OCI-LY7 (cell line): ENCODE data around the gene HAT1. TPM values are rescaled to one million over a fixed set of nuclear protein-coding genes. Genes with fewer than 3 reads are reported as not detected.

Experiments
- BruUV-seq: library from RNA; stranded (reverse); fragments of 400-500 nt; replicated peaks from 2 replicates; lab custom pipeline; 2021; lab: Mats Ljungman, UMichigan
- CTCF ChIA-PET: fragments of 300-600 bp; sonication (Branson Sonifier 250); formaldehyde crosslinking; loops from one replicate; lab custom pipeline; 2022; ENCODE audit warnings: antibody characterized with exemption; ENCODE audit not compliant: unreplicated experiment; lab: Charles Lee
- POLR2A ChIA-PET: fragments of 300-600 bp; sonication (Branson Sonifier 250); formaldehyde crosslinking; loops from one replicate; lab custom pipeline; 2022; ENCODE audit warnings: antibody characterized with exemption; lab: Charles Lee
- DNase-seq: peaks from one replicate; pipeline ENCODE4 v3.0.0-alpha.2; 2015; ENCODE audit warnings: low spot score
- H2AFZ ChIP-seq: fragments of 200-600 bp; sonication (generic), shearing (Covaris generic); 2 replicates; pipeline ENCODE4 v1.6.1; 2014; ENCODE audit warnings: mild to moderate bottlenecking, antibody characterized with exemption, low read length, moderate library complexity
- H3K27ac ChIP-seq: fragments of 200-600 bp; sonication (generic); 2 replicates; pipeline ENCODE4 v1.5.1; 2014; ENCODE audit warnings: mixed run types, low read depth, mild to moderate bottlenecking, moderate library complexity, low read length, inconsistent platforms; ENCODE audit not compliant: poor library complexity, severe bottlenecking
- H3K36me3 ChIP-seq: fragments of 200-600 bp; sonication (generic); 2 replicates; pipeline ENCODE4 v1.6.1; 2014; ENCODE audit warnings: mild to moderate bottlenecking, antibody characterized with exemption, low read length, moderate library complexity, mixed read lengths; ENCODE audit not compliant: insufficient read depth
- H3K4me1 ChIP-seq: fragments of 200-600 bp; sonication (generic); 2 replicates; pipeline ENCODE4 v1.5.1; 2014; ENCODE audit warnings: mild to moderate bottlenecking, low read length; ENCODE audit not compliant: insufficient read depth, poor library complexity, severe bottlenecking
- H3K4me2 ChIP-seq: fragments of 200-600 bp; sonication (generic); 2 replicates; pipeline ENCODE4 v1.6.1; 2014; ENCODE audit warnings: mild to moderate bottlenecking, low read length
- H3K4me3 ChIP-seq: fragments of 200-600 bp; sonication (generic); 2 replicates; pipeline ENCODE4 v1.5.1; 2014; ENCODE audit warnings: mild to moderate bottlenecking, low read depth, low read length; ENCODE audit not compliant: poor library complexity, severe bottlenecking
- H3K79me2 ChIP-seq: fragments of 200-600 bp; sonication (generic); 2 replicates; pipeline ENCODE4 v1.6.1; 2016; ENCODE audit warnings: low read depth, mild to moderate bottlenecking, low read length, moderate library complexity, mixed read lengths; ENCODE audit not compliant: insufficient read depth
- H3K9me2 ChIP-seq: fragments of 200-600 bp; sonication (generic); 2 replicates; pipeline ENCODE4 v1.6.1; 2016; ENCODE audit warnings: mild to moderate bottlenecking, low read length, mixed read lengths; ENCODE audit not compliant: insufficient read depth
- H3K9me3 ChIP-seq: fragments of 200-600 bp; sonication (generic); 2 replicates; pipeline ENCODE4 v1.6.1; 2014; ENCODE audit warnings: mild to moderate bottlenecking, mixed run types, low read length, mixed read lengths
- H4K20me1 ChIP-seq: fragments of 200-600 bp; sonication (generic); 2 replicates; pipeline ENCODE4 v1.6.1; 2014; ENCODE audit warnings: mild to moderate bottlenecking, antibody characterized with exemption, low read length, moderate library complexity, mixed read lengths; ENCODE audit not compliant: insufficient read depth
- EZH2phosphoT487 ChIP-seq: fragments of 200-600 bp; sonication (generic); IDR thresholded peaks from 2 replicates; pipeline ENCODE4 v1.6.1; 2018; ENCODE audit warnings: low read depth, borderline replicate concordance, mild to moderate bottlenecking, mixed run types, antibody characterized with exemption, low read length, moderate library complexity, mixed read lengths
- intact Hi-C: fragments of 100-400 bp; cut with micrococcal nuclease; formaldehyde crosslinking; loops from one replicate; pipeline ENCODE4 v1.10.0; 2022; ENCODE audit not compliant: unreplicated experiment
- total RNA-seq, 2 experiments: library from RNA; depleted of rRNA in 1 of 2; stranded (reverse); fragments of >200 nt in 1 of 2; shearing (Covaris generic) in 1 of 2; gene quantifications; 2 replicates each; pipeline ENCODE4 v1.2.3, GENCODE V29; 2014 to 2022
- TF ChIP-seq, protein P1 (sequence below): fragments of 200-600 bp; sonication (generic); conservative IDR thresholded peaks from 2 replicates; pipeline ENCODE4 v1.5.1; 2014; ENCODE audit warnings: mild to moderate bottlenecking, antibody characterized with exemption, low read length, moderate library complexity, mixed read lengths

HAT1 gene
- total RNA-seq, 2 experiments from 2014 or later: 77.5 to 96.5 TPM

- intact Hi-C loops: no loop called here
- Histone ChIP-seq H3K9me2 (no peaks in the 10 kb centered on the region), H4K20me1 (no peaks in the 10 kb centered on the region; the same call in 1 of the 2 replicates), H3K4me3 (no peak overlapping the region), H3K36me3 (peaks cover 74% of the 10 kb centered on the region), H3K4me2 (no peak overlapping the region), H3K79me2 (no peaks in the 10 kb centered on the region; the same call in 1 of the 2 replicates), H3K27ac (no peak overlapping the region), H3K4me1 (no peaks in the 10 kb centered on the region), H2AFZ (no peak overlapping the region), H3K9me3 (no peaks in the 10 kb centered on the region)
- no TSS peak for BruUV-seq
- ChIA-PET POLR2A (no interaction called here), CTCF (no interaction called here)
- DNase-seq: no peak
- TF ChIP-seq, protein P1, sequence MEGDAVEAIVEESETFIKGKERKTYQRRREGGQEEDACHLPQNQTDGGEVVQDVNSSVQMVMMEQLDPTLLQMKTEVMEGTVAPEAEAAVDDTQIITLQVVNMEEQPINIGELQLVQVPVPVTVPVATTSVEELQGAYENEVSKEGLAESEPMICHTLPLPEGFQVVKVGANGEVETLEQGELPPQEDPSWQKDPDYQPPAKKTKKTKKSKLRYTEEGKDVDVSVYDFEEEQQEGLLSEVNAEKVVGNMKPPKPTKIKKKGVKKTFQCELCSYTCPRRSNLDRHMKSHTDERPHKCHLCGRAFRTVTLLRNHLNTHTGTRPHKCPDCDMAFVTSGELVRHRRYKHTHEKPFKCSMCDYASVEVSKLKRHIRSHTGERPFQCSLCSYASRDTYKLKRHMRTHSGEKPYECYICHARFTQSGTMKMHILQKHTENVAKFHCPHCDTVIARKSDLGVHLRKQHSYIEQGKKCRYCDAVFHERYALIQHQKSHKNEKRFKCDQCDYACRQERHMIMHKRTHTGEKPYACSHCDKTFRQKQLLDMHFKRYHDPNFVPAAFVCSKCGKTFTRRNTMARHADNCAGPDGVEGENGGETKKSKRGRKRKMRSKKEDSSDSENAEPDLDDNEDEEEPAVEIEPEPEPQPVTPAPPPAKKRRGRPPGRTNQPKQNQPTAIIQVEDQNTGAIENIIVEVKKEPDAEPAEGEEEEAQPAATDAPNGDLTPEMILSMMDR: no peak
- TF ChIP-seq EZH2phosphoT487: no peak
Measured at GRCh38 chr2:171956135-171956825, 34.0 kb downstream of the HAT1 start.

- no peaks in the 10 kb centered on the region for H3K9me3 ChIP-seq
- CTCF ChIA-PET: no interaction called here
- no peak overlapping the region for H3K4me2 ChIP-seq
- H3K4me3 ChIP-seq: no peak overlapping the region
- POLR2A ChIA-PET: no interaction called here
- H4K20me1 ChIP-seq: no peaks in the 10 kb centered on the region; the same call in 1 of the 2 replicates
- no peaks in the 10 kb centered on the region for H3K9me2 ChIP-seq
- intact Hi-C loops: no loop called here
- BruUV-seq: no TSS peak
- no peaks in the 10 kb centered on the region for H3K4me1 ChIP-seq
- DNase-seq: no peak
- peaks cover 67% of the 10 kb centered on the region for H3K36me3 ChIP-seq
- no peak overlapping the region for H2AFZ ChIP-seq
- H3K27ac ChIP-seq: no peak overlapping the region
- peaks cover 3% of the 10 kb centered on the region; the same call in 1 of the 2 replicates for H3K79me2 ChIP-seq
- TF ChIP-seq, protein P1: no peak
- no peak for TF ChIP-seq EZH2phosphoT487
Measured at GRCh38 chr2:171957061-171957460, 34.8 kb downstream of the HAT1 start.

DNA sequence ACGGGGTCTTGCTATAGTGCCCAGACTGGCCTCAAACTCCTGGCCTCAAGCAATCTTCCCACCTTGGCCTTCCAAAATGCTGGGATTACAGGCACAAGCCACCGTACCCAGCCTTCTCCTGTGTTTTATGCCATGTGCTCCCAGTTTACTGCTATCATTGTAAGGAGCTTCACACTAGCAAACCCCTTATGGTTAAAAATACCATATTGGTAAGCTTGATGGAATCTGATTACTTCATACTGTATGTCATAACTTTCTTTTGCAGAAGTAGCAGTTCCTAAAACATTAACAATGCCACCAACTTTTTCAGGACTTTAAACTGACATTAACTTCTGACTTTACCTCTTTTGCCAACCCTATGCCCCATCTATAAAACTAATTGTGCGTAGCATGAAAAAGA is 36.2 kb downstream of the HAT1 start:
- H3K9me3 ChIP-seq: no peaks in the 10 kb centered on the region
- peaks cover 10% of the 10 kb centered on the region; the same call in 1 of the 2 replicates for H3K79me2 ChIP-seq
- TF ChIP-seq, protein P1: no peak
- no peak overlapping the region for H3K4me3 ChIP-seq
- CTCF ChIA-PET: no interaction called here
- H2AFZ ChIP-seq: no peak overlapping the region
- no peaks in the 10 kb centered on the region for H3K4me1 ChIP-seq
- H3K27ac ChIP-seq: no peak overlapping the region
- no peak for DNase-seq
- peaks cover 57% of the 10 kb centered on the region for H3K36me3 ChIP-seq
- POLR2A ChIA-PET: interaction anchor here (1.0 kb wide), 1 partner anchor 34 kb away, joined by 3 read pairs; no protein-coding TSS in a partner anchor
- intact Hi-C loops: no loop called here
- no TSS peak for BruUV-seq
- no peak overlapping the region for H3K4me2 ChIP-seq
- no peaks in the 10 kb centered on the region for H3K9me2 ChIP-seq
- no peaks in the 10 kb centered on the region for H4K20me1 ChIP-seq
